HL-60/S4 (cell line): ENCODE measurements around the gene SLC3A2.
"Not testable (repeated sequence)": the region's sequence is repeated elsewhere in the genome, so short reads cannot be mapped to it uniquely, and the experiment has no call there.

Source experiments
- in situ Hi-C: fragments of 300-500 bp; cut with MboI; formaldehyde crosslinking; loops from 2 replicates; pipeline ENCODE4 v1.14.3; 2022; ENCODE audit warnings: low sequenced_read_pairs

The SLC3A2 gene

GRCh38 chr11:62880803-62881578 is at the start of gene SLC3A2:
SLC3A2 (plus strand) TSS chr11:62880896; CDS start chr11:62881024, 128 bp downstream.
- in situ Hi-C loops: loop anchor here (25.0 kb wide), 1 partner anchor 469 kb away; the partner anchor contains the start of gene SCGB1A1

GRCh38 chr11:62830904-62831519 is 49.7 kb upstream of the SLC3A2 start:
- in situ Hi-C loops: no loop called here

- in situ Hi-C loops: no loop called here
These were observed 49.0 kb upstream of the SLC3A2 start, which contains the start of gene STX5 for GRCh38 chr11:62831520-62832335. STX5 (minus strand) TSS chr11:62832051; CDS start chr11:62831243, 808 bp downstream.

- in situ Hi-C loops: no loop called here
These were observed 48.1 kb upstream of the SLC3A2 start, which contains the start of gene TEX54 for GRCh38 chr11:62832336-62833234. TEX54 (minus strand) TSS chr11:62832841.

GRCh38 chr11:62835336-62835735 is 45.4 kb upstream of the SLC3A2 start:
- in situ Hi-C loops: no loop called here

GRCh38 chr11:62839050-62839945 is 41.4 kb upstream of the SLC3A2 start, which contains the start of gene WDR74:
WDR74 (minus strand) TSS chr11:62839590; CDS start chr11:62839570, 20 bp downstream.
- in situ Hi-C loops: no loop called here

GRCh38 chr11:62840721-62841360 is 39.9 kb upstream of the SLC3A2 start:
- in situ Hi-C loops: not testable (repeated sequence)

GRCh38 chr11:62841361-62842170 is 39.1 kb upstream of the SLC3A2 start:
- in situ Hi-C loops: no loop called here

- in situ Hi-C loops: no loop called here
These were observed 38.4 kb upstream of the SLC3A2 start for GRCh38 chr11:62842171-62842741.

GRCh38 chr11:62842891-62843290 is 37.8 kb upstream of the SLC3A2 start:
- in situ Hi-C loops: not testable (repeated sequence)

- in situ Hi-C loops: no loop called here
These were observed 37.2 kb upstream of the SLC3A2 start for GRCh38 chr11:62843466-62843865.

GRCh38 chr11:62844154-62844553 is 36.5 kb upstream of the SLC3A2 start:
- in situ Hi-C loops: no loop called here

GRCh38 chr11:62846177-62846576 is 34.5 kb upstream of the SLC3A2 start:
- in situ Hi-C loops: no loop called here

- in situ Hi-C loops: no loop called here
These were observed 32.9 kb upstream of the SLC3A2 start for GRCh38 chr11:62847767-62848314.

GRCh38 chr11:62850911-62851806 is 29.5 kb upstream of the SLC3A2 start:
- in situ Hi-C loops: no loop called here
